HepG2 (cell line): ENCODE results near the gene PGPEP1. TPM values are rescaled to one million over a fixed set of nuclear protein-coding genes. Genes with fewer than 3 reads are reported as not detected.

Source experiments
- FIP1L1 ChIP-seq: fragments of 200-400 bp; formaldehyde crosslinking; IDR thresholded peaks from 2 replicates; pipeline ENCODE4 v1.6.1; 2018; ENCODE audit warnings: low read depth, mild to moderate bottlenecking, low read length, moderate library complexity, borderline replicate concordance; ENCODE audit not compliant: insufficient read depth
- FOXK1 ChIP-seq: sonication (generic); formaldehyde crosslinking; IDR thresholded peaks from 2 replicates; pipeline ENCODE4 v1.4.0; 2020; ENCODE audit warnings: low read depth, missing genetic modification reagents, borderline replicate concordance
- FOXK2 ChIP-seq: fragments of 450-650 bp; IDR thresholded peaks from 2 replicates; pipeline ENCODE4 v1.6.1; 2016
- GPN1 ChIP-seq: sonication (generic); formaldehyde crosslinking; IDR thresholded peaks from 2 replicates; pipeline ENCODE4 v1.5.1; 2020; ENCODE audit warnings: missing genetic modification reagents, borderline replicate concordance
- HCFC1 ChIP-seq: fragments of 150-350 bp; IDR thresholded peaks from 2 replicates; pipeline ENCODE4 v1.6.1; 2014; ENCODE audit warnings: low read depth, low read length
- HDAC2 ChIP-seq: sonication (generic); formaldehyde crosslinking; IDR thresholded peaks from 2 replicates; pipeline ENCODE4 v1.4.0; 2020; ENCODE audit warnings: missing genetic modification reagents
- KLF6 ChIP-seq: IDR thresholded peaks from 2 replicates; pipeline ENCODE4 v1.8.0; 2016; ENCODE audit warnings: missing biosample characterization, missing genetic modification reagents
- MBNL3 ChIP-seq: fragments of 250-450 bp; sonication (Bioruptor Pico); conservative IDR thresholded peaks from 2 replicates; pipeline ENCODE4 v1.8.0; 2022; ENCODE audit warnings: mild to moderate bottlenecking, inconsistent platforms
- NFKB2 ChIP-seq: sonication (generic); formaldehyde crosslinking; IDR thresholded peaks from 2 replicates; pipeline ENCODE4 v1.4.0; 2020; ENCODE audit warnings: missing genetic modification reagents, borderline replicate concordance
- NR2F6 ChIP-seq, 2 experiments: IDR thresholded peaks; 2 replicates each; pipeline ENCODE4 v1.6.1; 2016; ENCODE audit warnings: antibody characterized with exemption in 1 of 2, mild to moderate bottlenecking in 1 of 2
- NRL ChIP-seq: sonication (generic); formaldehyde crosslinking; IDR thresholded peaks from 2 replicates; pipeline ENCODE4 v1.5.0; 2020; ENCODE audit warnings: missing genetic modification reagents, mild to moderate bottlenecking, moderate library complexity, borderline replicate concordance
- PAX8 ChIP-seq: sonication (generic); formaldehyde crosslinking; IDR thresholded peaks from 2 replicates; pipeline ENCODE4 v1.8.0; 2022; ENCODE audit warnings: mild to moderate bottlenecking, missing genetic modification reagents, borderline replicate concordance
- SATB2 ChIP-seq: sonication (generic); formaldehyde crosslinking; IDR thresholded peaks from 2 replicates; pipeline ENCODE4 v1.5.0; 2020; ENCODE audit warnings: missing genetic modification reagents
- SP1 ChIP-seq, 2 experiments: fragments of 450-650 bp in 1 of 2; sonication (generic) in 1 of 2; formaldehyde crosslinking in 1 of 2; IDR thresholded peaks; 2 replicates each; pipeline versions ENCODE4 v1.4.0 to v1.6.1; 2016 to 2020; ENCODE audit warnings: missing genetic modification reagents in 1 of 2
- TEAD2 ChIP-seq: sonication (generic); formaldehyde crosslinking; IDR thresholded peaks from 2 replicates; pipeline ENCODE4 v1.9.0; 2021; ENCODE audit warnings: missing genetic modification reagents
- ZBTB39 ChIP-seq: sonication (generic); formaldehyde crosslinking; IDR thresholded peaks from 2 replicates; pipeline ENCODE4 v1.5.0; 2020; ENCODE audit warnings: missing genetic modification reagents
- ZFP36L2 ChIP-seq: sonication (generic); formaldehyde crosslinking; IDR thresholded peaks from 2 replicates; pipeline ENCODE4 v1.4.0; 2020; ENCODE audit warnings: missing genetic modification reagents
- ZNF235 ChIP-seq: sonication (generic); formaldehyde crosslinking; IDR thresholded peaks from 2 replicates; pipeline ENCODE4 v1.8.1; 2023; ENCODE audit warnings: mild to moderate bottlenecking, missing genetic modification reagents, borderline replicate concordance
- ZNF33B ChIP-seq: sonication (generic); formaldehyde crosslinking; IDR thresholded peaks from 2 replicates; pipeline ENCODE4 v1.5.1; 2020; ENCODE audit warnings: mild to moderate bottlenecking, missing genetic modification reagents
- ZNF513 ChIP-seq: sonication (generic); formaldehyde crosslinking; conservative IDR thresholded peaks from 2 replicates; pipeline ENCODE4 v1.5.0; 2020; ENCODE audit warnings: missing genetic modification reagents
- ZNF549 ChIP-seq: sonication (generic); formaldehyde crosslinking; IDR thresholded peaks from 2 replicates; pipeline ENCODE4 v1.5.0; 2020; ENCODE audit warnings: missing genetic modification reagents
- polyA plus RNA-seq, 8 experiments: library from polyadenylated mRNA; depleted of rRNA in 3 of 8; stranded (reverse) in 7 of 8; unstranded in 1 of 8; fragments of >200 nt; fragmentation: Illumina TruSeq in 4 of 8; extraction: Trizol in 4 of 8; gene quantifications; 2 replicates each; pipeline versions ENCODE4 v1.2.1 to v1.2.3, GENCODE V29; 2011 to 2016; ENCODE audit warnings: low read depth in 4 of 8, missing spikeins in 1 of 8, mixed read lengths in 1 of 8; ENCODE audit not compliant: insufficient read depth in 1 of 8
- total RNA-seq, 5 experiments: library from RNA; depleted of rRNA; stranded (reverse); fragments of >200 nt; fragmentation: Illumina TruSeq; extraction: Trizol; gene quantifications; 2 replicates each; pipeline ENCODE4 v1.2.3, GENCODE V29; 2016; ENCODE audit warnings: low read depth in 1 of 5

PGPEP1 gene
- total and polyA plus RNA-seq, 2 of the 13 experiments (the other 11 are each of a cell fraction or from before 2014, with no cell fraction given) = 53.1 to 56.6 TPM

GRCh38 chr19:18362934-18363542 is 22.6 kb downstream of the PGPEP1 start (continued):
- TF ChIP-seq ZNF33B (CRISPR knock-in tag) (no peak), SP1 (IDR thresholded peaks at IDR 0.05) (no peak), SP1 (CRISPR knock-in tag; IDR thresholded peaks at IDR 0.05) (no peak), HCFC1 (no peak), ZNF549 (CRISPR knock-in tag) (no peak), NRL (CRISPR knock-in tag) (peak; percentile 15), FOXK1 (CRISPR knock-in tag) (no peak), HDAC2 (peak; percentile 69; the same call in 1 of the 2 replicates), ZFP36L2 (CRISPR knock-in tag) (no peak), SATB2 (no peak), ZNF513 (CRISPR knock-in tag) (no peak), MBNL3 (CRISPR knock-in tag) (no peak), GPN1 (no peak), KLF6 (no peak), ZNF235 (no peak), FOXK2 (no peak), NR2F6 (IDR thresholded peaks at IDR 0.05) (peak; percentile 82), NR2F6 (CRISPR knock-in tag; IDR thresholded peaks at IDR 0.05) (peak; percentile 92), TEAD2 (CRISPR knock-in tag) (no peak), ZBTB39 (CRISPR knock-in tag) (no peak), PAX8 (CRISPR knock-in tag) (no peak), FIP1L1 (no peak), NFKB2 (CRISPR knock-in tag) (peak; percentile 31; the same call in 1 of the 2 replicates)
